HEK293 (cell line): ENCODE data around the gene GIPC2.

ENCODE experiments used
- CTCF ChIA-PET: fragments of 350-600 bp; formaldehyde crosslinking; extraction: SDS; loops from one replicate; lab custom pipeline; 2021; ENCODE audit warnings: antibody characterized with exemption; lab: Yijun Ruan, JAX
- POLR2A ChIA-PET: fragments of 300-600 bp; formaldehyde crosslinking; extraction: SDS; loops from one replicate; lab custom pipeline; 2020; ENCODE audit warnings: antibody characterized with exemption, inconsistent platforms; lab: Yijun Ruan, JAX
- H3K27ac ChIP-seq: fragments of 200-500 bp; sonication (Bioruptor generic); 2 replicates; pipeline ENCODE4 v1.5.1; 2014; ENCODE audit warnings: low read depth, low read length, control low read depth, inconsistent platforms; ENCODE audit errors: extremely low read depth
- H3K36me3 ChIP-seq, 2 experiments: fragments of 200-500 bp in 1 of 2; sonication (Bioruptor generic) in 1 of 2; 1 replicate in 1 of 2; 2 replicates in 1 of 2; pipeline ENCODE4 v1.5.1; 2014 to 2017; ENCODE audit warnings: inconsistent platforms in 2 of 2, low read length in 2 of 2; ENCODE audit not compliant: control insufficient read depth in 2 of 2, insufficient read depth in 1 of 2
- H3K4me1 ChIP-seq: fragments of 200-500 bp; sonication (Bioruptor generic); 2 replicates; pipeline ENCODE4 v1.5.1; 2014; ENCODE audit warnings: mild to moderate bottlenecking, low read length, inconsistent platforms; ENCODE audit not compliant: control insufficient read depth, insufficient read depth
- H3K4me3 ChIP-seq: 2 replicates; pipeline ENCODE4 v1.5.1; 2011; ENCODE audit warnings: low read depth, mild to moderate bottlenecking, control low read depth, low read length, moderate library complexity
- H3K9me3 ChIP-seq: fragments of 200-500 bp; sonication (Bioruptor generic); 2 replicates; pipeline ENCODE4 v1.5.1; 2014; ENCODE audit warnings: low read depth, low read length, inconsistent platforms; ENCODE audit not compliant: control insufficient read depth, insufficient read depth
- EGR2 ChIP-seq: fragments of 450-650 bp; formaldehyde crosslinking; IDR thresholded peaks from 2 replicates; pipeline ENCODE4 v1.5.1; 2016; ENCODE audit warnings: low read depth, missing biosample characterization, missing genetic modification characterization
- GFI1B ChIP-seq: fragments of 450-650 bp; formaldehyde crosslinking; IDR thresholded peaks from 2 replicates; pipeline ENCODE4 v1.5.1; 2016; ENCODE audit warnings: missing biosample characterization, missing genetic modification characterization
- GLI4 ChIP-seq: fragments of 450-650 bp; formaldehyde crosslinking; IDR thresholded peaks from 2 replicates; pipeline ENCODE4 v1.5.1; 2016; ENCODE audit warnings: missing biosample characterization, missing genetic modification characterization
- KLF1 ChIP-seq: fragments of 450-650 bp; formaldehyde crosslinking; IDR thresholded peaks from 2 replicates; pipeline ENCODE4 v1.5.1; 2016; ENCODE audit warnings: missing biosample characterization, missing genetic modification characterization
- MEIS1 ChIP-seq: sonication (generic); formaldehyde crosslinking; IDR thresholded peaks from 2 replicates; pipeline ENCODE4 v1.8.1; 2022; ENCODE audit warnings: missing genetic modification reagents, mild to moderate bottlenecking, borderline replicate concordance
- REPIN1 ChIP-seq: fragments of 450-650 bp; formaldehyde crosslinking; IDR thresholded peaks from 2 replicates; pipeline ENCODE4 v1.5.1; 2017; ENCODE audit warnings: missing biosample characterization, missing genetic modification characterization, low read depth
- SALL2 ChIP-seq: fragments of 450-650 bp; formaldehyde crosslinking; IDR thresholded peaks from 2 replicates; pipeline ENCODE4 v1.5.0; 2017; ENCODE audit warnings: missing biosample characterization, mild to moderate bottlenecking, missing genetic modification characterization, borderline replicate concordance
- ZBTB17 ChIP-seq: fragments of 450-650 bp; formaldehyde crosslinking; IDR thresholded peaks from 2 replicates; pipeline ENCODE4 v1.5.1; 2016; ENCODE audit warnings: missing biosample characterization, missing genetic modification characterization
- ZIC2 ChIP-seq: fragments of 450-650 bp; formaldehyde crosslinking; IDR thresholded peaks from 2 replicates; pipeline ENCODE4 v1.5.1; 2016; ENCODE audit warnings: missing biosample characterization, missing genetic modification characterization
- ZNF221 ChIP-seq: fragments of 450-650 bp; formaldehyde crosslinking; IDR thresholded peaks from 2 replicates; pipeline ENCODE4 v1.5.1; 2017; ENCODE audit warnings: missing biosample characterization, missing genetic modification characterization, borderline replicate concordance
- ZNF23 ChIP-seq: fragments of 450-650 bp; formaldehyde crosslinking; IDR thresholded peaks from 2 replicates; pipeline ENCODE4 v1.5.1; 2016; ENCODE audit warnings: missing biosample characterization, missing genetic modification characterization, borderline replicate concordance
- ZNF266 ChIP-seq: fragments of 450-650 bp; formaldehyde crosslinking; IDR thresholded peaks from 2 replicates; pipeline ENCODE4 v1.5.1; 2016; ENCODE audit warnings: missing biosample characterization, missing genetic modification characterization, low read depth
- ZNF335 ChIP-seq: fragments of 450-650 bp; formaldehyde crosslinking; conservative IDR thresholded peaks from 2 replicates; pipeline ENCODE4 v1.5.1; 2016; ENCODE audit warnings: missing biosample characterization, missing genetic modification characterization
- ZNF37A ChIP-seq: fragments of 450-650 bp; IDR thresholded peaks from 2 replicates; pipeline ENCODE4 v1.5.1; 2018; ENCODE audit warnings: missing biosample characterization, missing genetic modification characterization
- ZNF558 ChIP-seq: fragments of 450-650 bp; formaldehyde crosslinking; IDR thresholded peaks from 2 replicates; pipeline ENCODE4 v1.5.1; 2016; ENCODE audit warnings: missing biosample characterization, missing genetic modification characterization
- ZNF654 ChIP-seq: fragments of 450-650 bp; formaldehyde crosslinking; IDR thresholded peaks from 2 replicates; pipeline ENCODE4 v1.5.1; 2016; ENCODE audit warnings: low read depth, missing biosample characterization, missing genetic modification characterization
- ZNF664 ChIP-seq: fragments of 450-650 bp; formaldehyde crosslinking; IDR thresholded peaks from 2 replicates; pipeline ENCODE4 v1.5.1; 2016; ENCODE audit warnings: missing biosample characterization, missing genetic modification characterization
- ZNF670 ChIP-seq: fragments of 450-650 bp; formaldehyde crosslinking; IDR thresholded peaks from 2 replicates; pipeline ENCODE4 v1.5.1; 2016; ENCODE audit warnings: missing biosample characterization, missing genetic modification characterization, low read depth
- ZNF747 ChIP-seq: fragments of 450-650 bp; formaldehyde crosslinking; IDR thresholded peaks from 2 replicates; pipeline ENCODE4 v1.5.1; 2016; ENCODE audit warnings: missing biosample characterization, missing genetic modification characterization
- ZSCAN16 ChIP-seq: fragments of 450-650 bp; formaldehyde crosslinking; IDR thresholded peaks from 2 replicates; pipeline ENCODE4 v1.5.1; 2016; ENCODE audit warnings: missing biosample characterization, missing genetic modification characterization
- TF ChIP-seq, protein P1 (sequence below): fragments of 450-650 bp; formaldehyde crosslinking; IDR thresholded peaks from 2 replicates; pipeline ENCODE4 v1.5.1; 2016; ENCODE audit warnings: missing biosample characterization, missing genetic modification characterization, borderline replicate concordance
- TF ChIP-seq, protein P2 (sequence below): fragments of 450-650 bp; formaldehyde crosslinking; IDR thresholded peaks from 2 replicates; pipeline ENCODE4 v1.5.1; 2016; ENCODE audit warnings: missing biosample characterization, missing genetic modification characterization
- TF ChIP-seq, protein P3 (sequence below): fragments of 450-650 bp; formaldehyde crosslinking; IDR thresholded peaks from 2 replicates; pipeline ENCODE4 v1.5.1; 2016; ENCODE audit warnings: missing biosample characterization, missing genetic modification characterization

The GIPC2 gene

GRCh38 chr1:78096017-78096416 lies 50.3 kb downstream of the GIPC2 start (continued):
- TF ChIP-seq ZSCAN16 (tag by site-specific recombination) (no peak), EGR2 (tag by site-specific recombination) (no peak), ZNF266 (tag by site-specific recombination) (no peak), KLF1 (no peak)

GRCh38 chr1:78096976-78097375 lies 51.2 kb downstream of the GIPC2 start:
- ChIA-PET POLR2A (no interaction called here), CTCF (interaction anchor here (0.8 to 1.4 kb wide), 2 partner anchors 17 to 78 kb away, joined by 3 read pairs; no protein-coding TSS in a partner anchor)
- H3K4me1 ChIP-seq: peaks cover 2% of the 10 kb centered on the region; the same call in 1 of the 2 replicates
- H3K9me3 ChIP-seq: no peaks in the 10 kb centered on the region
- H3K27ac ChIP-seq: no peak overlapping the region
- no peak for TF ChIP-seq SALL2
- no peak for TF ChIP-seq MEIS1
- TF ChIP-seq ZIC2: no peak
- TF ChIP-seq ZNF558: no peak
- no peak for TF ChIP-seq ZNF335 (tag by site-specific recombination)
- no peak for TF ChIP-seq REPIN1 (tag by site-specific recombination)
- TF ChIP-seq, protein P1, sequence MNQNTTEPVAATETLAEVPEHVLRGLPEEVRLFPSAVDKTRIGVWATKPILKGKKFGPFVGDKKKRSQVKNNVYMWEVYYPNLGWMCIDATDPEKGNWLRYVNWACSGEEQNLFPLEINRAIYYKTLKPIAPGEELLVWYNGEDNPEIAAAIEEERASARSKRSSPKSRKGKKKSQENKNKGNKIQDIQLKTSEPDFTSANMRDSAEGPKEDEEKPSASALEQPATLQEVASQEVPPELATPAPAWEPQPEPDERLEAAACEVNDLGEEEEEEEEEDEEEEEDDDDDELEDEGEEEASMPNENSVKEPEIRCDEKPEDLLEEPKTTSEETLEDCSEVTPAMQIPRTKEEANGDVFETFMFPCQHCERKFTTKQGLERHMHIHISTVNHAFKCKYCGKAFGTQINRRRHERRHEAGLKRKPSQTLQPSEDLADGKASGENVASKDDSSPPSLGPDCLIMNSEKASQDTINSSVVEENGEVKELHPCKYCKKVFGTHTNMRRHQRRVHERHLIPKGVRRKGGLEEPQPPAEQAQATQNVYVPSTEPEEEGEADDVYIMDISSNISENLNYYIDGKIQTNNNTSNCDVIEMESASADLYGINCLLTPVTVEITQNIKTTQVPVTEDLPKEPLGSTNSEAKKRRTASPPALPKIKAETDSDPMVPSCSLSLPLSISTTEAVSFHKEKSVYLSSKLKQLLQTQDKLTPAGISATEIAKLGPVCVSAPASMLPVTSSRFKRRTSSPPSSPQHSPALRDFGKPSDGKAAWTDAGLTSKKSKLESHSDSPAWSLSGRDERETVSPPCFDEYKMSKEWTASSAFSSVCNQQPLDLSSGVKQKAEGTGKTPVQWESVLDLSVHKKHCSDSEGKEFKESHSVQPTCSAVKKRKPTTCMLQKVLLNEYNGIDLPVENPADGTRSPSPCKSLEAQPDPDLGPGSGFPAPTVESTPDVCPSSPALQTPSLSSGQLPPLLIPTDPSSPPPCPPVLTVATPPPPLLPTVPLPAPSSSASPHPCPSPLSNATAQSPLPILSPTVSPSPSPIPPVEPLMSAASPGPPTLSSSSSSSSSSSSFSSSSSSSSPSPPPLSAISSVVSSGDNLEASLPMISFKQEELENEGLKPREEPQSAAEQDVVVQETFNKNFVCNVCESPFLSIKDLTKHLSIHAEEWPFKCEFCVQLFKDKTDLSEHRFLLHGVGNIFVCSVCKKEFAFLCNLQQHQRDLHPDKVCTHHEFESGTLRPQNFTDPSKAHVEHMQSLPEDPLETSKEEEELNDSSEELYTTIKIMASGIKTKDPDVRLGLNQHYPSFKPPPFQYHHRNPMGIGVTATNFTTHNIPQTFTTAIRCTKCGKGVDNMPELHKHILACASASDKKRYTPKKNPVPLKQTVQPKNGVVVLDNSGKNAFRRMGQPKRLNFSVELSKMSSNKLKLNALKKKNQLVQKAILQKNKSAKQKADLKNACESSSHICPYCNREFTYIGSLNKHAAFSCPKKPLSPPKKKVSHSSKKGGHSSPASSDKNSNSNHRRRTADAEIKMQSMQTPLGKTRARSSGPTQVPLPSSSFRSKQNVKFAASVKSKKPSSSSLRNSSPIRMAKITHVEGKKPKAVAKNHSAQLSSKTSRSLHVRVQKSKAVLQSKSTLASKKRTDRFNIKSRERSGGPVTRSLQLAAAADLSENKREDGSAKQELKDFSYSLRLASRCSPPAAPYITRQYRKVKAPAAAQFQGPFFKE: no peak
- no peak for TF ChIP-seq ZBTB17
- no peak for TF ChIP-seq ZNF670 (tag by site-specific recombination)
- TF ChIP-seq GFI1B (tag by site-specific recombination): no peak
- TF ChIP-seq ZNF747 (tag by site-specific recombination): no peak
- H3K4me3 ChIP-seq: no peak overlapping the region
- H3K36me3 ChIP-seq: no peaks in the 10 kb centered on the region

DNA sequence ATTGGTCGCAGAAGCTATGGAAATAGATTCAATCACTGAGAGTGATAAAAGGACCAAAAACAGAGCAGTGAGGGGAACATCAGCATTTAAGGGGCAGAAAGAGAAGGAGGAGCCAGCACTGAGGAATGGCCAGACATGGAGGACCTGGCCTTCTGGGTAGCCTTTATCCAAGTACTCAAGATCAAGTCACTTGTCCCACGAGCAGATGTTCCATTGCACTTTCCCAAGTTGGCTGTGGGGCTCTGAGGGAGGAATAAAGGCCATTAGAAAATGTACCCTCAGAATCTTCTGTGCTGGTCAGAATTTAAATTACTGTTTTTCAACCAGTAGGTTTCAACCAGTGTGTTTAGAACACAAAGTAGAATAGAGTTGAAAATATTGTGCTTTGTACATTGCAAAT lies 55.3 kb downstream of the GIPC2 start:
- ChIA-PET POLR2A (no interaction called here), CTCF (interaction anchor here (0.8 to 1.7 kb wide), 3 partner anchors 14 to 96 kb away, joined by 3 to 4 read pairs (median 4); partner anchors contain the start of gene DNAJB4)
- Histone ChIP-seq H3K27ac (no peak overlapping the region), H3K4me3 (no peak overlapping the region), H3K9me3 (no peaks in the 10 kb centered on the region), H3K36me3 (no peaks in the 10 kb centered on the region), H3K4me1 (no peaks in the 10 kb centered on the region)
- TF ChIP-seq ZNF221 (tag by site-specific recombination) (no peak), REPIN1 (tag by site-specific recombination) (no peak), GLI4 (tag by site-specific recombination) (no peak), ZNF23 (no peak), ZNF664 (tag by site-specific recombination) (no peak), ZNF37A (tag by site-specific recombination) (no peak), ZNF654 (tag by site-specific recombination) (no peak)
- TF ChIP-seq, protein P2, sequence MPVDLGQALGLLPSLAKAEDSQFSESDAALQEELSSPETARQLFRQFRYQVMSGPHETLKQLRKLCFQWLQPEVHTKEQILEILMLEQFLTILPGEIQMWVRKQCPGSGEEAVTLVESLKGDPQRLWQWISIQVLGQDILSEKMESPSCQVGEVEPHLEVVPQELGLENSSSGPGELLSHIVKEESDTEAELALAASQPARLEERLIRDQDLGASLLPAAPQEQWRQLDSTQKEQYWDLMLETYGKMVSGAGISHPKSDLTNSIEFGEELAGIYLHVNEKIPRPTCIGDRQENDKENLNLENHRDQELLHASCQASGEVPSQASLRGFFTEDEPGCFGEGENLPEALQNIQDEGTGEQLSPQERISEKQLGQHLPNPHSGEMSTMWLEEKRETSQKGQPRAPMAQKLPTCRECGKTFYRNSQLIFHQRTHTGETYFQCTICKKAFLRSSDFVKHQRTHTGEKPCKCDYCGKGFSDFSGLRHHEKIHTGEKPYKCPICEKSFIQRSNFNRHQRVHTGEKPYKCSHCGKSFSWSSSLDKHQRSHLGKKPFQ (tag by site-specific recombination): no peak
- TF ChIP-seq, protein P3, sequence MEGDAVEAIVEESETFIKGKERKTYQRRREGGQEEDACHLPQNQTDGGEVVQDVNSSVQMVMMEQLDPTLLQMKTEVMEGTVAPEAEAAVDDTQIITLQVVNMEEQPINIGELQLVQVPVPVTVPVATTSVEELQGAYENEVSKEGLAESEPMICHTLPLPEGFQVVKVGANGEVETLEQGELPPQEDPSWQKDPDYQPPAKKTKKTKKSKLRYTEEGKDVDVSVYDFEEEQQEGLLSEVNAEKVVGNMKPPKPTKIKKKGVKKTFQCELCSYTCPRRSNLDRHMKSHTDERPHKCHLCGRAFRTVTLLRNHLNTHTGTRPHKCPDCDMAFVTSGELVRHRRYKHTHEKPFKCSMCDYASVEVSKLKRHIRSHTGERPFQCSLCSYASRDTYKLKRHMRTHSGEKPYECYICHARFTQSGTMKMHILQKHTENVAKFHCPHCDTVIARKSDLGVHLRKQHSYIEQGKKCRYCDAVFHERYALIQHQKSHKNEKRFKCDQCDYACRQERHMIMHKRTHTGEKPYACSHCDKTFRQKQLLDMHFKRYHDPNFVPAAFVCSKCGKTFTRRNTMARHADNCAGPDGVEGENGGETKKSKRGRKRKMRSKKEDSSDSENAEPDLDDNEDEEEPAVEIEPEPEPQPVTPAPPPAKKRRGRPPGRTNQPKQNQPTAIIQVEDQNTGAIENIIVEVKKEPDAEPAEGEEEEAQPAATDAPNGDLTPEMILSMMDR (tag by site-specific recombination): no peak
